Parathyroid adenoma (tissue), 2 donors: Measurements from ENCODE around the gene TTC12.

Source experiments
- H2AFZ ChIP-seq: fragments of 300-600 bp; sonication (generic); one replicate; pipeline ENCODE4 v1.7.0; 2017; ENCODE audit warnings: antibody characterized with exemption, mild to moderate bottlenecking
- H3K27ac ChIP-seq: fragments of 300-600 bp; sonication (generic); one replicate; pipeline ENCODE4 v1.7.0; 2017
- H3K27me3 ChIP-seq: fragments of 300-600 bp; sonication (generic); one replicate; pipeline ENCODE4 v1.7.0; 2017; ENCODE audit warnings: low read length; ENCODE audit not compliant: control insufficient read depth, insufficient read depth
- H3K36me3 ChIP-seq: fragments of 300-600 bp; sonication (generic); one replicate; pipeline ENCODE4 v1.7.0; 2017; ENCODE audit warnings: low read length; ENCODE audit not compliant: control insufficient read depth, insufficient read depth
- H3K4me1 ChIP-seq: fragments of 300-600 bp; sonication (generic); one replicate; pipeline ENCODE4 v1.7.0; 2017; ENCODE audit warnings: control low read depth
- H3K4me2 ChIP-seq: fragments of 300-600 bp; sonication (generic); one replicate; pipeline ENCODE4 v1.7.0; 2017; ENCODE audit warnings: low read length
- H3K4me3 ChIP-seq: fragments of 300-600 bp; sonication (generic); one replicate; pipeline ENCODE4 v1.7.0; 2017; ENCODE audit warnings: low read depth, low read length
- H3K79me2 ChIP-seq: fragments of 300-600 bp; sonication (generic); one replicate; pipeline ENCODE4 v1.7.0; 2017; ENCODE audit warnings: control low read depth
- H3K9ac ChIP-seq: fragments of 300-600 bp; sonication (generic); one replicate; pipeline ENCODE4 v1.7.0; 2017; ENCODE audit warnings: mild to moderate bottlenecking
- H3K9me3 ChIP-seq: fragments of 300-600 bp; sonication (generic); one replicate; pipeline ENCODE4 v1.7.0; 2017; ENCODE audit warnings: low read length; ENCODE audit not compliant: control insufficient read depth
- TF ChIP-seq, protein P1 (sequence below): fragments of 300-600 bp; sonication (generic); IDR thresholded peaks from one replicate; pipeline ENCODE4 v1.7.0; 2017; ENCODE audit warnings: antibody characterized with exemption, mild to moderate bottlenecking
- donor health status: primary hyperparathyroidism.

The TTC12 gene

DNA sequence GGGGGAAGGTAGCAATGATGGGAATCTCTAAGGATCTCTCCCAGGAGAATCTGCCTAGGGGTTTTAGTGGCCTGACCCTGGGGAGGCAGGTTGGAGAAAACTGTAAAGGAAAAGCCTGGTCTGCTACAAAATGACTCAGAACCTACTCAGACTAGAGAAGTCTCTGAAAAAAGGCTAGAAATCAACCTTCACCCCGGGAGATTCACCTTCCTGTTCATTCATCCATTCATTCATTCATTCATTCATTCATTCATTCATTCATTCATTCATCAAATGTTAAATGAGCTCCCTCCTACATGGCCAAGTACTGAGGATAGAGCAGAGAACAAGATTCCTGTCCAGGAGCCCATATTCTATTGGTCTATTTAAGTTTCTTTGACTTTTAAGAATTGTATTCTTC is 64.3 kb downstream of the TTC12 start:
- H3K4me3 ChIP-seq = no peak overlapping the region
- H3K4me1 ChIP-seq = no peaks in the 10 kb centered on the region
- no peaks in the 10 kb centered on the region for H3K9me3 ChIP-seq
- H3K36me3 ChIP-seq = no peaks in the 10 kb centered on the region
- no peaks in the 10 kb centered on the region for H3K27me3 ChIP-seq
- TF ChIP-seq, protein P1, sequence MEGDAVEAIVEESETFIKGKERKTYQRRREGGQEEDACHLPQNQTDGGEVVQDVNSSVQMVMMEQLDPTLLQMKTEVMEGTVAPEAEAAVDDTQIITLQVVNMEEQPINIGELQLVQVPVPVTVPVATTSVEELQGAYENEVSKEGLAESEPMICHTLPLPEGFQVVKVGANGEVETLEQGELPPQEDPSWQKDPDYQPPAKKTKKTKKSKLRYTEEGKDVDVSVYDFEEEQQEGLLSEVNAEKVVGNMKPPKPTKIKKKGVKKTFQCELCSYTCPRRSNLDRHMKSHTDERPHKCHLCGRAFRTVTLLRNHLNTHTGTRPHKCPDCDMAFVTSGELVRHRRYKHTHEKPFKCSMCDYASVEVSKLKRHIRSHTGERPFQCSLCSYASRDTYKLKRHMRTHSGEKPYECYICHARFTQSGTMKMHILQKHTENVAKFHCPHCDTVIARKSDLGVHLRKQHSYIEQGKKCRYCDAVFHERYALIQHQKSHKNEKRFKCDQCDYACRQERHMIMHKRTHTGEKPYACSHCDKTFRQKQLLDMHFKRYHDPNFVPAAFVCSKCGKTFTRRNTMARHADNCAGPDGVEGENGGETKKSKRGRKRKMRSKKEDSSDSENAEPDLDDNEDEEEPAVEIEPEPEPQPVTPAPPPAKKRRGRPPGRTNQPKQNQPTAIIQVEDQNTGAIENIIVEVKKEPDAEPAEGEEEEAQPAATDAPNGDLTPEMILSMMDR = no peak
- H3K4me2 ChIP-seq = no peak overlapping the region
- no peak overlapping the region for H3K9ac ChIP-seq
- no peak overlapping the region for H3K27ac ChIP-seq
- no peak overlapping the region for H2AFZ ChIP-seq
- H3K79me2 ChIP-seq = no peaks in the 10 kb centered on the region

DNA sequence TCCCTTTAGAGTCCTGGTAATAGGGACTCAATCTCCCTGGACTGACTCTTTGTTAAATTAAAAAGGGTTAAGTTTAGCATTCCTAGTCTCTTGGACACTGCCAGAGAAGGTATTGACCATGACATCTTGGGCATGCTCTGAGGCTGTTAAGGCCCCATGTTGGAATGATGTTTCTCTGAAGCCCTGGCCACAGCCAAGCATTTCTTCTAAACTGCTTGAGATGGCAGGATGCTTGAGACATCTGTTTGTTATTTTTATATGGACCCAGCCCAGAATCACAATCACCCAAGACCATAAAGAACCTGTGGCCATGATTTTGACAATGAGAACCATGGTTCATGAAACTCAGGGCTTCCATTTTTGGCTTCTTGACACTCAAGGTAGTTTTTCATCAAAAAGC is 67.7 kb downstream of the TTC12 start:
- H3K27me3 ChIP-seq = no peaks in the 10 kb centered on the region
- H3K79me2 ChIP-seq = no peaks in the 10 kb centered on the region
- H3K4me3 ChIP-seq = no peak overlapping the region
- TF ChIP-seq, protein P1 = no peak
- no peak overlapping the region for H3K4me2 ChIP-seq
- H3K9ac ChIP-seq = no peak overlapping the region
- no peak overlapping the region for H3K27ac ChIP-seq
- no peak overlapping the region for H2AFZ ChIP-seq
- H3K36me3 ChIP-seq = no peaks in the 10 kb centered on the region
- H3K4me1 ChIP-seq = no peaks in the 10 kb centered on the region
- no peaks in the 10 kb centered on the region for H3K9me3 ChIP-seq

DNA sequence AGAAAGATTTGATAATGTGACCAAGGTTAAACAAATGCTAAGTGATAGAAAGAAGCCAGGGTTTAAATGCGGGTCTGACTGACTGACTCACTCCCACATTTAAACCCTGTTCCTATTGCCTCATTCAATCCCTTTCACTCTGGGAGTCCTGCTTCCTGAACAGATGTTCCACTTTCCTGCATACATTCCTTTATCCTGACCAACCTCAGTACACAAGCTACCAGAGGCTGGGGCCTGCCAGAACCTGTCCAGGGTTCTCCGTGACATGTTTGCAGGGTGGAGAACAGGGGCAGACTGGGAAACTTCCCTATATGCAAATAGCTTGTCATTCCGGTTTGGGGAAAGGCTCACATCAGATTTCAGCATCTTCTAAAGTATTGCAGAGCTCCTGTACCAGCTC is 70.2 kb downstream of the TTC12 start:
- no peak overlapping the region for H3K9ac ChIP-seq
- TF ChIP-seq, protein P1 = no peak
- H3K4me2 ChIP-seq = no peak overlapping the region
- no peaks in the 10 kb centered on the region for H3K9me3 ChIP-seq
- no peak overlapping the region for H3K27ac ChIP-seq
- no peaks in the 10 kb centered on the region for H3K79me2 ChIP-seq
- H3K4me3 ChIP-seq = no peak overlapping the region
- H3K27me3 ChIP-seq = no peaks in the 10 kb centered on the region
- H2AFZ ChIP-seq = no peak overlapping the region
- H3K36me3 ChIP-seq = no peaks in the 10 kb centered on the region
- no peaks in the 10 kb centered on the region for H3K4me1 ChIP-seq

DNA sequence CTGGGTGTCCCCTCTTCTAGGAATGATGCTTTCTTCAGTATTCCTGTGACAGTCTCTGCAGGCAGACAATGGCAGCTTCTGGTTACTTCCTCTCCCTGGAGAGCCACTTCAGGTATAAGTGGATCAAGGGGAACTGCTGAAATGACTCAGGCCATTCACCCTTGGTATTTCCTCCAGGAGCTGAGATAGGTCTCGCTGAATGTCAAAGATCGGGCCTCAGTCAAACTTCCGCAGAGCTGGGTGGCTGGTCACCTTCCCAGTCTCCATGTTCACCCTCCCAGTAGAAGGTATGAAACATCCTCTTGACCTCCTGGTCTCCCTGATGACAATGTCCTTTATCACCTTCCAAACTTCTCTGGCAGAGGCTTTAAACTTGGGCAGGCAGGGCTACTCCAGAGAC is 71.4 kb downstream of the TTC12 start:
- no peaks in the 10 kb centered on the region for H3K4me1 ChIP-seq
- H3K36me3 ChIP-seq = no peaks in the 10 kb centered on the region
- H3K9ac ChIP-seq = no peak overlapping the region
- no peak overlapping the region for H3K4me2 ChIP-seq
- H3K4me3 ChIP-seq = no peak overlapping the region
- H3K27ac ChIP-seq = no peak overlapping the region
- H3K9me3 ChIP-seq = no peaks in the 10 kb centered on the region
- H3K79me2 ChIP-seq = no peaks in the 10 kb centered on the region
- no peak overlapping the region for H2AFZ ChIP-seq
- TF ChIP-seq, protein P1 = no peak
- no peaks in the 10 kb centered on the region for H3K27me3 ChIP-seq

DNA sequence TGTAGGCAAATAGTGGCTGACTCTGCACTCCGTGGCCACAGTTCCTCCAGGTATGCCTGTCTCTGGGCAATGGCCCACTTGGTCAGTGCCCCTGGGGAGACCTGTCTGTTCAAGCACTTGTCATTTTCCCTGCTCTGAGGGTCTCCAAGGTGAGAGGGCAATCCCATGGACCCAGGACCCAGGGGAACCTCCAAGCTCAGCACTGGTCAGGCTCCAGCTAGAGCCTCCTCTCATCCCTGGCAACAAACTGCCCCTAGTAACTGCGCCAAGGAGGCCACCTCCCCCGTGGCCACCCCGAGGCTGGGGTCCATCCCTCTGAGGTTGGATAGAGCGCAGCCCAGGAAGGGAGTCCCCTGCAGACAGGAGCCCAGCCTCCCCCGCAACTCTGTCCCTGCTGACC is 72.5 kb downstream of the TTC12 start:
- no peaks in the 10 kb centered on the region for H3K79me2 ChIP-seq
- no peak overlapping the region for H3K4me3 ChIP-seq
- no peaks in the 10 kb centered on the region for H3K9me3 ChIP-seq
- H3K36me3 ChIP-seq = no peaks in the 10 kb centered on the region
- no peak overlapping the region for H3K4me2 ChIP-seq
- H3K4me1 ChIP-seq = no peaks in the 10 kb centered on the region
- TF ChIP-seq, protein P1 = no peak
- H3K27ac ChIP-seq = no peak overlapping the region
- H3K27me3 ChIP-seq = no peaks in the 10 kb centered on the region
- no peak overlapping the region for H3K9ac ChIP-seq
- no peak overlapping the region for H2AFZ ChIP-seq
